Kidney epithelial cell (primary cell): Measurements from ENCODE around the gene PTPN13. TPM values are rescaled to one million over a fixed set of nuclear protein-coding genes. Genes with fewer than 3 reads are reported as not detected.

ENCODE experiments used
- DNase-seq: peaks from one replicate; pipeline ENCODE4 v3.0.0-alpha.2; 2010; ENCODE audit warnings: low read depth
- H3K27me3 ChIP-seq: 2 replicates; pipeline ENCODE4 v1.6.0; 2011; ENCODE audit warnings: low read length; ENCODE audit not compliant: control insufficient read depth, insufficient read depth
- H3K36me3 ChIP-seq: 2 replicates; pipeline ENCODE4 v1.5.1; 2011; ENCODE audit warnings: low read length; ENCODE audit not compliant: control insufficient read depth, insufficient read depth
- H3K4me3 ChIP-seq: 2 replicates; pipeline ENCODE4 v1.5.1; 2011; ENCODE audit warnings: low read depth, mild to moderate bottlenecking, control low read depth, low read length
- CTCF ChIP-seq: IDR thresholded peaks from 2 replicates; pipeline ENCODE4 v1.5.1; 2011; ENCODE audit warnings: mild to moderate bottlenecking, moderate library complexity, low read length, control low read depth, inconsistent platforms; ENCODE audit not compliant: insufficient read depth, poor library complexity, severe bottlenecking
- total RNA-seq: library from RNA; depleted of rRNA; stranded (reverse); fragments of >200 nt; gene quantifications from 2 replicates; pipeline ENCODE4 v1.2.3, GENCODE V29; 2015

The PTPN13 gene
- total RNA-seq, 1 donor from 2014 or later: 20.1 TPM

GRCh38 chr4:86762649-86763048, 168.5 kb downstream of the PTPN13 start:
- no peak for DNase-seq
- Histone ChIP-seq H3K27me3 (no peaks in the 10 kb centered on the region), H3K4me3 (no peak overlapping the region), H3K36me3 (peaks cover 1% of the 10 kb centered on the region)
- TF ChIP-seq CTCF: no peak

- DNase-seq: no peak
- Histone ChIP-seq H3K27me3 (no peaks in the 10 kb centered on the region), H3K36me3 (peaks cover 1% of the 10 kb centered on the region), H3K4me3 (no peak overlapping the region)
- no peak for TF ChIP-seq CTCF
Observed at GRCh38 chr4:86769794-86770193, 175.7 kb downstream of the PTPN13 start.

- DNase-seq: no peak
- Histone ChIP-seq H3K36me3 (peaks cover 1% of the 10 kb centered on the region), H3K27me3 (no peaks in the 10 kb centered on the region), H3K4me3 (no peak overlapping the region)
- TF ChIP-seq CTCF: no peak
Observed at GRCh38 chr4:86771141-86771540, 177.0 kb downstream of the PTPN13 start.

- H3K27me3 ChIP-seq: no peaks in the 10 kb centered on the region
- peaks cover 1% of the 10 kb centered on the region for H3K36me3 ChIP-seq
- TF ChIP-seq CTCF: no peak
- H3K4me3 ChIP-seq: no peak overlapping the region
- DNase-seq: no peak
Observed at GRCh38 chr4:86775061-86775460, 180.9 kb downstream of the PTPN13 start.

GRCh38 chr4:86778175-86778574, 184.1 kb downstream of the PTPN13 start:
- DNase-seq: no peak
- TF ChIP-seq CTCF: no peak
- H3K36me3 ChIP-seq: peaks cover 1% of the 10 kb centered on the region
- no peaks in the 10 kb centered on the region for H3K27me3 ChIP-seq
- no peak overlapping the region for H3K4me3 ChIP-seq

- DNase-seq: no peak
- Histone ChIP-seq H3K27me3 (no peaks in the 10 kb centered on the region), H3K4me3 (no peak overlapping the region), H3K36me3 (peaks cover 1% of the 10 kb centered on the region)
- no peak for TF ChIP-seq CTCF
Observed at GRCh38 chr4:86788826-86789225, 194.7 kb downstream of the PTPN13 start.
